AG10803 (cell line): ENCODE data around the gene PPA1.
"Not testable (repeated sequence)": the region's sequence is repeated elsewhere in the genome, so short reads cannot be mapped to it uniquely, and the experiment has no call there.

Source experiments
- DNase-seq: peaks from one replicate; pipeline ENCODE4 v3.0.0; 2010; ENCODE audit warnings: low read depth
- H3K4me3 ChIP-seq: 2 replicates; pipeline ENCODE4 v1.5.1; 2011; ENCODE audit warnings: mild to moderate bottlenecking, low read length, control low read depth
- TF ChIP-seq, protein P1 (sequence below): conservative IDR thresholded peaks from 2 replicates; pipeline ENCODE4 v1.5.1; 2011; ENCODE audit warnings: mild to moderate bottlenecking, low read length, control low read depth, inconsistent platforms

Gene PPA1

DNA sequence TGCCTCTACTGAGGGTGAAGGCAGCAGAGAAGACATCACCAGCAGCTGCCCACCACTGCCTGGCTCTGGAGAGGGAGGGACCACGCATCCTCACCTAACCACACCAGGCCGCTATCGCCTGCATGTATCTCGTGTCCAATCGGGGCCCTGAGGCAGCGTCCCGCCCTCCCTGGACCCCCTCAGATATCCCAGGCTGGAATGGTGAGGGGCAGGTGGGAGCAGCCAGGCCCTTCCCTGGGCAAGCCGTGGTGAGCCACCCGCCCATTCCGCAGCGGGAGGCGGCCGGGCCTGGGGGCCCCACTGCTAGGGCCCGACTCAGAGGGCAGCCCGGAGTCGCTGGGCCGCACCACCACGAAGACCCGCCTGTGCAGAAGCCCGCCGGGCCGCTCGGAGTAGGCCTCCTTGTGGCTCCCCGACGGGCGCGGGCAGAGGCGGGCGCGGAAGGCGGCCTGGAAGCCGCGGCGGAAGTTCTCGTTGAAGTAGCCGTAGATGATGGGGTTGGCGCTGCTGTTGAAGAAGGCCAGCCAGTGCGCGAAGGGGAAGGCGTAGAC lies 21.6 kb upstream of the PPA1 start:
- DNase-seq = no peak
- H3K4me3 ChIP-seq = no peak overlapping the region
- TF ChIP-seq, protein P1, sequence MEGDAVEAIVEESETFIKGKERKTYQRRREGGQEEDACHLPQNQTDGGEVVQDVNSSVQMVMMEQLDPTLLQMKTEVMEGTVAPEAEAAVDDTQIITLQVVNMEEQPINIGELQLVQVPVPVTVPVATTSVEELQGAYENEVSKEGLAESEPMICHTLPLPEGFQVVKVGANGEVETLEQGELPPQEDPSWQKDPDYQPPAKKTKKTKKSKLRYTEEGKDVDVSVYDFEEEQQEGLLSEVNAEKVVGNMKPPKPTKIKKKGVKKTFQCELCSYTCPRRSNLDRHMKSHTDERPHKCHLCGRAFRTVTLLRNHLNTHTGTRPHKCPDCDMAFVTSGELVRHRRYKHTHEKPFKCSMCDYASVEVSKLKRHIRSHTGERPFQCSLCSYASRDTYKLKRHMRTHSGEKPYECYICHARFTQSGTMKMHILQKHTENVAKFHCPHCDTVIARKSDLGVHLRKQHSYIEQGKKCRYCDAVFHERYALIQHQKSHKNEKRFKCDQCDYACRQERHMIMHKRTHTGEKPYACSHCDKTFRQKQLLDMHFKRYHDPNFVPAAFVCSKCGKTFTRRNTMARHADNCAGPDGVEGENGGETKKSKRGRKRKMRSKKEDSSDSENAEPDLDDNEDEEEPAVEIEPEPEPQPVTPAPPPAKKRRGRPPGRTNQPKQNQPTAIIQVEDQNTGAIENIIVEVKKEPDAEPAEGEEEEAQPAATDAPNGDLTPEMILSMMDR = no peak

DNA sequence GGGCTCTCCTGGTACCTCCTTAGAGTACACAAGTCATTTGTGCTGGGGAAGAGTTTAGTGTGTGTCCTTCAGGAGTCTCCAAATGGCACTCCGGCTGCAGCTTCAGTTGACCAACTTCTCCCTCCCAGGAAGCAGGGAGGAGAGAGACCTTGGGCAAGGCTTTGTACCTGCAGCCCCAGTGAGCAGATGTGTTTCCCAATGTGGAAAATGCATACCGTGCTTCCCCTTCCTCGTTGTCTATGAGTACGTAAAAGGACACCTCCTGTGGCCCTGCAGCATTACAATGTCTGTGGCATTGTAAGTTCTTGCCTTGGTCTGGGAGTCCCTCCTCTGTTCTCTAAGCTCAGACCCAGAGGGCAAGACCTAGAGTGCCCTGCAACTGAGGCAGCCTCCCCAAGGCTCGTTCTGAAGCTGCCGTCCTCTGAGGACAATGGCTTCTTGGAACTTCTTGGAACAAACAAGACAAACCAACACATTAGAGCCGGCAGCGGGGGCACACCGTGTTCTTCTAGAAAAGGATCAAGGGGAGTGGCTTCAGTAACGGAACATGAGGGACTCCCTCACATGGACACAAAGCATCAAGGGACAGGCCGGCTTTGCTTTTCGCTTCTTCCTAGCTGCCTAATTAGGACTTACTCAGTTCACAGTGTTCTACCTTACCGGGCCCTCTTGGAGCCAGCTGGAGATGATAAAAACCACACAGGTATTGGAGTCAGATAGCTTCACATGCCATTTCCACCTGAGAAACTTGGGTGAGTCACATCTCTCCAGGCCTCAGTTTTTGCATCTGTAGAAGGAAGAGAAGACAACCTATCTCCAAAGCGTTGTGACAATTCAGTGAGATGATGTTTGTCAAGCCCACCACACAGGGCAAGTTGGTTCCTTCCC lies 20.9 kb upstream of the PPA1 start:
- no peak overlapping the region for H3K4me3 ChIP-seq
- TF ChIP-seq, protein P1 = no peak
- no peak for DNase-seq

DNA sequence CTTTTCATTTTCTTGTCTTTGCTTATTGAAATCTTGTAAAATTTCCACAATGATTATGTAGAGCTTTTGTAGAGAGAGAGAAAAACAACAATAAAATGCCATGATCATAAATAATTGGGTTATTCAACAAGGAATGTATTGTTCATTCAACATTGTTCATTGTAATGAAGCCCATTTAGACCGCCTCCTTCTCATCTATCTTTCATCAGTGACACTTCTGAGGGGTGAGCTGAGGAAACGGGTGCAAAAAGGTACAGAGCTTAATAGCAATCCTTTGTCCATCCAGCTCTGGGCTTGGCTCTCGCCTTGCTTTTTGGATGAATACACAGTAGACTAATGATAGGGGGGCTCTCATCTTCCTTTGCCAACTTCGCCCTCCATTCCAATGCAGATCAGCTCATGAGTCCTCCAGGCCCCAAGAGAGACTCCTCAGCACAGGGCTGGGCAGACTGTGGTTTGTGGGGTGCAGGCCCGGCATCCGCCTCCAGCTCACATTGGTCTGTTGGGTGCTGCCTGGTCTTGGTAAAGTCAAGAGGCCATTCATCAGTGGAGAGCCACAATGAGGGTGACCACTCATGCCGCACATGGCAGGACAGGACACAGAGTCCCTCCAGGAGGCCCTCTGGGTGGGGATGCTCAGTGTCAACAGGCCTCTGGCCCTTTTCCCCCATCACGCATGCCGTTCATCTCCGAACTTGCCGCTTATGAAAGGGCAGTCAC lies 17.9 kb upstream of the PPA1 start:
- H3K4me3 ChIP-seq = no peak overlapping the region
- no peak for DNase-seq
- TF ChIP-seq, protein P1 = no peak

DNA sequence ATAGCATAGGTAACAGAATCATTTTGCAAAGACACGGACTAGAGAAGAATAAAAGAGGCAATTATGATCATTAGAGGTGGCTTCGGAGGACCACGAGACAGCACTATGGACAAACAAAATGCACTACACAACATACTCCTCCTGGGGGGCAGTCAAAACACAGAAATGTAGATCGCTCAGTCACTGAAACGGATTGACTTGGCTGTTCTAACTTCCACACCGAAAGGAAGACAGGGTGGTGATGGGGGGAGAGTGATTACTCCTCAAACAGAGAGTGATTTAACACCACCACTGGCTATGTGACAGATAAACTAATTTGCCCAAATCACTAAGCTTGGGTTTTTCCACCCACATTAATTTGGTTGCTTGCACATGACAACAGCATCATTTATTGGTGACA lies 14.1 kb upstream of the PPA1 start:
- H3K4me3 ChIP-seq = no peak overlapping the region
- DNase-seq = no peak
- TF ChIP-seq, protein P1 = no peak

DNA sequence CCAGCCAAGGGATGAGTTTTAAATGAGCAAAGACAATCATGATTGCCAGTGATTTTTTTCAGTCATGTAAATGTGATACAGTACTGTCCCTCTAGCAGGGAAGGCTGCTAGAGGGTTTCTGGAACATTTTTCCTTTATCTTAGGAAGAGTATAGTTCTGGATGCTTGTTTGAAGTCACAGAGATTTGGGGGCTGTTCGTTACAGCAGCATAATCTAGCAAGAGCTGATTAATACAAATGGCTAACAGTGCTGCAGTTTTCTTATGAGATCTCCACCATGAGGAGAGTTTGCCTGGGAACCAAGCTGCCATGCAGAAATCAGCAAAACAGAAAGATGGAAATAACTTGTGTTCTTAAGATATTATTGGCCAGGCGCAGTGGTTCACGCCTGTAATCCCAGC lies 7.9 kb upstream of the PPA1 start:
- no peak overlapping the region for H3K4me3 ChIP-seq
- TF ChIP-seq, protein P1 = no peak
- DNase-seq = no peak

DNA sequence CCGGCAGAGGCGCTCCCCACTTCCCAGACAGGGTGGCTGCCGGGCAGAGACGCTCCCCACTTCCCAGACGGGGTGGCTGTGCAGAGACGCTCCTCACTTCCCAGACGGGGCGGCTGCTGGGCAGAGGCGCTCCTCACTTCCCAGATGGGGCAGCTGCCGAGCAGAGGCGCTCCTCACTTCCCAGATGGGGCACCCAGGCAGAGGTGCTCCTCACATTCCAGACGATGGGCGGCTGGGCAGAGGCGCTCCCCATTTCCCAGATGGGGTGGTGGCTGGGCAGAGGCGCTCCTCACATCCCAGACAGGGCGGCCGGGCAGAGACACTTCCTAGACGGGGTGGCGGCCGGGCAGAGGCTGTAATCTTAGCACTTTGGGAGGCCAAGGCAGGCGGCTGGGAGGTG lies 6.8 kb upstream of the PPA1 start:
- H3K4me3 ChIP-seq, DNase-seq: not testable (repeated sequence)

DNA sequence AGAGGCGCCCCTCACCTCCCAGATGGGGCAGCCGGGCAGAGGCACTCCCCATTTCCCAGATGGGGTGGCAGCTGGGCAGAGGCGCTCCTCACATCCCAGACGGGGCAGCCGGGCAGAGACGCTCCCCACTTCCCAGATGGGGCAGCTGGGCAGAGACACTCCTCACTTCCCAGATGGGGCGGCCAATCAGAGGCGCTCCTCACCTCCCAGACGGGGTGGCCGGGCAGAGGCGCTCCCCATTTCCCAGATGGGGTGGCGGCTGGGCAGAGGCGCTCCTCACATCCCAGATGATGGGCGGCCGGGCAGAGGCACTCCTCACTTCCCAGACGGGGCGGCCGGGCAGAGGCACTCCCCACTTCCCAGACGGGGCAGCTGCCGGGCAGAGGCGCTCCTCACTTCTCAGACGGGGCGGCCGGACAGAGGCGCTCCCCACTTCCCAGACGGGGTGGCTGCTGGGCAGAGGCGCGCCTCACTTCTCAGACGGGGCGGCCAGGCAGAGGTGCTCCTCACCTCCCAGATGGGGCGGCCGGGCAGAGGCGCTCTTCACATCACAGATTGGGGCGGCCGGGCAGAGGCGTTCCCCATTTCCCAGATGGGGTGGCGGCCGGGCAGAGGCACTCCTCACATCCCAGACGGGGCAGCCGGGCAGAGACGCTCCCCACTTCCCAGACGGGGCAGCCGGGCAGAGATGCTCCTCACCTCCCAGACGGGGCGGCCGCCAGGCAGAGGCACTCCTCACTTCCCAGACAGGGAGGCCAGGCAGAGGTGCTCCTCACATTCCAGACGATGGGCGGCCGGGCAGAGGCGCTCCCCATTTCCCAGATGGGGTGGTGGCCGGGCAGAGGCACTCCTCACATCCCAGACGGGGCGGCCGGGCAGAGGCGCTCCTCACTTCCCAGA lies 6.1 kb upstream of the PPA1 start:
- DNase-seq, H3K4me3 ChIP-seq: not testable (repeated sequence)

DNA sequence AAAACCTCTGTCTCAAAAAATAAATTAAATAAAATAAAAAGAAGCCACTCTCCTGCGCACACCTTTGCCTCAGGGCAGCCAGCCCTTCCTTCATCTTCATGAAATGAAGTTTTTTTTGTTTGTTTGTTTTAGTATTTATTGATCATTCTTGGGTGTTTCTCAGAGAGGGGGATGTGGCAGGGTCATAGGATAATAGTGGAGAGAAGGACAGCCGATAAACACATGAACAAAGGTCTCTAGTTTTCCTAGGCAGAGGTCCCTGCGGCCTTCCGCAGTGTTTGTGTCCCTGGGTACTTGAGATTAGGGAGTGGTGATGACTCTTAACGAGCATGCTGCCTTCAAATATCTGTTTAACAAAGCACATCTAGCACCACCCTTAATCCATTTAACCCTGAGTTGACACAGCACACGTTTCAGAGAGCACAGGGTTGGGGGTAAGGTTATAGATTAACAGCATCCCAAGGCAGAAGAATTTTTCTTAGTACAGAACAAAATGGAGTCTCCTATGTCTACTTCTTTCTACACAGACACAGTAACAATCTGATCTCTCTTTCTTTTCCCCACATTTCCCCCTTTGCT lies 4.8 kb upstream of the PPA1 start:
- DNase-seq = not testable (repeated sequence)

More for the DNA sequence above, 4.8 kb upstream of the PPA1 start:
- not testable (repeated sequence) for H3K4me3 ChIP-seq
